Endothelial cell of umbilical vein (primary cell): Measurements from ENCODE around the gene STPG4. TPM values are rescaled to one million over a fixed set of nuclear protein-coding genes. Genes with fewer than 3 reads are reported as not detected.

Experiments used
- BruUV-seq: library from RNA; stranded (reverse); fragments of 400-500 nt; replicated peaks from 2 replicates; lab custom pipeline; 2021; lab: Mats Ljungman, UMichigan
- CTCF ChIA-PET: fragments of 300-600, 350-600 bp; sonication (Branson Sonifier 250); formaldehyde crosslinking; loops from one replicate; lab custom pipeline; 2021; ENCODE audit warnings: antibody characterized with exemption, inconsistent platforms; lab: Charles Lee
- POLR2A ChIA-PET: fragments of 300-600, 350-600 bp; sonication (Branson Sonifier 250); formaldehyde crosslinking; loops from one replicate; lab custom pipeline; 2021; ENCODE audit warnings: antibody characterized with exemption, inconsistent platforms; lab: Charles Lee
- DNase-seq: peaks from one replicate; pipeline ENCODE4 v3.0.0-alpha.2; 2011; ENCODE audit warnings: low read depth, low spot score
- FAIRE-seq: peaks from 2 replicates; lab custom pipeline; 2011; peaks lifted over from hg19 to GRCh38; lab: Jason Lieb, UNC
- H2AFZ ChIP-seq: 2 replicates; pipeline ENCODE4 v1.6.0; 2012; ENCODE audit warnings: low read depth, low read length, control low read depth, inconsistent platforms
- H3K27ac ChIP-seq: 2 replicates; pipeline ENCODE4 v1.5.1; 2011; ENCODE audit warnings: low read depth, mild to moderate bottlenecking, control low read depth, low read length, moderate library complexity; ENCODE audit not compliant: insufficient read depth
- H3K27me3 ChIP-seq, 2 experiments: 2 replicates each; pipeline versions ENCODE4 v1.6.0 to v1.6.1; 2011; ENCODE audit warnings: low read length in 2 of 2, mixed read lengths in 1 of 2; ENCODE audit not compliant: control insufficient read depth in 2 of 2, insufficient read depth in 2 of 2
- H3K36me3 ChIP-seq, 2 experiments: 2 replicates in 1 of 2; 3 replicates in 1 of 2; pipeline ENCODE4 v1.5.1; 2011; ENCODE audit warnings: low read length in 2 of 2, mild to moderate bottlenecking in 1 of 2, moderate library complexity in 1 of 2; ENCODE audit not compliant: control insufficient read depth in 2 of 2, insufficient read depth in 2 of 2; ENCODE audit errors: extremely low read depth in 1 of 2
- H3K4me1 ChIP-seq: 3 replicates; pipeline ENCODE4 v1.5.1; 2011; ENCODE audit warnings: mild to moderate bottlenecking, low read length; ENCODE audit not compliant: control insufficient read depth, insufficient read depth; ENCODE audit errors: extremely low read depth
- H3K4me2 ChIP-seq: 2 replicates; pipeline ENCODE4 v1.6.1; 2011; ENCODE audit warnings: low read length, control low read depth, mixed read lengths; ENCODE audit not compliant: insufficient read depth
- H3K4me3 ChIP-seq, 3 experiments: fragments of 200-600 bp in 1 of 3; sonication (generic), shearing (Covaris generic) in 1 of 3; replicated peaks in 1 of 3; 2 replicates each; pipeline ENCODE4 v1.5.1; 2011 to 2016; ENCODE audit warnings: control low read depth in 3 of 3, low read length in 3 of 3, mild to moderate bottlenecking in 2 of 3, inconsistent platforms in 1 of 3, low read depth in 1 of 3, moderate library complexity in 1 of 3; ENCODE audit not compliant: insufficient read depth in 1 of 3
- H3K79me2 ChIP-seq: 2 replicates; pipeline ENCODE4 v1.6.0; 2012; ENCODE audit warnings: low read length, inconsistent platforms; ENCODE audit not compliant: control insufficient read depth, insufficient read depth
- H3K9ac ChIP-seq: replicated peaks from 2 replicates; pipeline ENCODE3; 2011; ENCODE audit warnings: low read length, control low read depth; ENCODE audit not compliant: insufficient read depth; ENCODE audit errors: extremely low read depth
- H3K9me1 ChIP-seq: replicated peaks from 3 replicates; pipeline ENCODE4 v1.6.0; 2011; ENCODE audit warnings: mild to moderate bottlenecking, low read length; ENCODE audit not compliant: control insufficient read depth, insufficient read depth; ENCODE audit errors: extremely low read depth
- H3K9me3 ChIP-seq: replicated peaks from 2 replicates; pipeline ENCODE4 v1.5.1; 2012; ENCODE audit warnings: low read length, inconsistent platforms; ENCODE audit not compliant: control insufficient read depth, insufficient read depth
- H4K20me1 ChIP-seq: replicated peaks from 2 replicates; pipeline ENCODE3; 2011; ENCODE audit warnings: mild to moderate bottlenecking, low read length; ENCODE audit not compliant: control insufficient read depth, insufficient read depth; ENCODE audit errors: extremely low read depth
- EZH2 ChIP-seq: IDR thresholded peaks from 2 replicates; pipeline ENCODE4 v1.6.1; 2012; ENCODE audit warnings: borderline replicate concordance, low read depth, mild to moderate bottlenecking, moderate library complexity, low read length, inconsistent platforms; ENCODE audit not compliant: severe bottlenecking
- FOS ChIP-seq: IDR thresholded peaks from 2 replicates; pipeline ENCODE4 v1.6.1; 2011; ENCODE audit warnings: mild to moderate bottlenecking, low read length, moderate library complexity, borderline replicate concordance; ENCODE audit not compliant: insufficient read depth
- GATA2 ChIP-seq: IDR thresholded peaks from 2 replicates; pipeline ENCODE4 v1.7.0; 2011; ENCODE audit warnings: low read depth, mild to moderate bottlenecking, moderate library complexity, mixed read lengths, low read length; ENCODE audit not compliant: insufficient read length, insufficient read depth
- JUN ChIP-seq: IDR thresholded peaks from 2 replicates; pipeline ENCODE4 v1.6.1; 2011; ENCODE audit warnings: borderline replicate concordance, low read depth; ENCODE audit not compliant: insufficient read length, insufficient read depth
- MYC ChIP-seq: IDR thresholded peaks from one replicate; pipeline ENCODE4 v1.6.1; 2011; ENCODE audit warnings: mild to moderate bottlenecking, low read depth, low read length
- POLR2A ChIP-seq: IDR thresholded peaks from 2 replicates; pipeline ENCODE4 v1.6.1; 2012; ENCODE audit warnings: low read depth, mild to moderate bottlenecking, control low read depth, low read length
- POLR2AphosphoS5 ChIP-seq: IDR thresholded peaks from 2 replicates; pipeline ENCODE4 v1.6.1; 2012; ENCODE audit warnings: low read depth, mild to moderate bottlenecking, control low read depth, low read length, moderate library complexity; ENCODE audit not compliant: insufficient read depth
- dilution Hi-C: fragments of 300-500 bp; cut with MboI; formaldehyde crosslinking; loops from one replicate; pipeline ENCODE4 v1.15.0; 2019; ENCODE audit warnings: low sequenced_read_pairs; ENCODE audit not compliant: extremely low pct_ligation_motif_present
- intact Hi-C: fragments of 100-400 bp; cut with micrococcal nuclease; formaldehyde crosslinking; loops from one replicate; pipeline ENCODE4 v1.10.0; 2022
- polyA plus RNA-seq, 4 experiments: library from polyadenylated mRNA; depleted of rRNA in 3 of 4; stranded (reverse) in 3 of 4; unstranded in 1 of 4; fragments of >200 nt; gene quantifications; 2 replicates each; pipeline versions ENCODE4 v1.2.1 to v1.2.3, GENCODE V29; 2011 to 2012; ENCODE audit warnings: missing spikeins in 1 of 4
- total RNA-seq: library from RNA; stranded (reverse); gene quantifications from 2 replicates; pipeline ENCODE4 v1.2.3, GENCODE V29; 2021
- TF ChIP-seq, protein P1 (sequence below), 2 donors: IDR thresholded peaks; 1 replicate in 1 of 2; 2 replicates in 1 of 2; pipeline ENCODE4 v1.5.1; 2011; ENCODE audit warnings: low read length in 2 of 2, mild to moderate bottlenecking in 2 of 2, moderate library complexity in 2 of 2, control low read depth in 1 of 2, inconsistent platforms in 1 of 2, low read depth in 1 of 2; ENCODE audit not compliant: insufficient read depth in 1 of 2; ENCODE audit errors: extremely low read depth in 1 of 2
- TF ChIP-seq, protein P2 (sequence below): IDR thresholded peaks from 2 replicates; pipeline ENCODE4 v1.6.1; 2011; ENCODE audit not compliant: insufficient read depth, insufficient read length

The STPG4 gene
- total and polyA plus RNA-seq, 2 donors (not counting 3 experiments of a cell fraction or from before 2014, with no cell fraction given) = 0.53 TPM; not detected in 1

DNA sequence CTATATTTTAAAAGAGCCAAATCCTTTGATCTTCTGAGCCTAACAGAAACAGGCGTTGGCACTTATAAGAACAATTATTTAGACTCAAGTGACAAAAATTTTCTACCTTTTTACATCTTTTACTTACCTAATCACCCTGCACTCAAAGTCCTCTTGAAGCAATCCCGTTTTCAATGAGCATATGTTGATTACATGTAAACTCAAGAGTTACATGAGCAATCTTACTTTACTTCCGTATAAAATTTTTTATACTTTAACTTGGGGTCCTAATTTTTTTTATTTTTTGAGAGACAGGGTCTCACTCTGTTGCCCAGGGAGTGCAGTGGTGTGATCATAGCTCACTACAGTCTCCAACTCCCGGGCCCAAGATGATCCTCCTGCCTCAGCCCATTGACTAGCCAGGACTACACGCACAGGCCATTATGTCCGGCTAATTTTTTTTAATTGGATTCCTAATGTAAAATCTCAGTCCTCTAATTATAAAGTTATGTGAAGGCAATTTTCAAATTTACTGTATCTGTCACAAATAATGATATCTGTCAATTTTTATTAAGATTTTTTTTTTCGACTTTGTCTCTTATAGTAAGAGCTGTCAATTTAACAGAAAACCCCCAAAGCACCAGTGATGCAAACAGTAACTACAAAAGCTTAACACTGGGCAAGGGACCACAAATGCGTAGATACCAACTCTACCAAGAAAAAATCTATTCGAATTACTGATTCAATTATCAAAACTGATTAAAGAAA is 19.1 kb upstream of the STPG4 start:
- Histone ChIP-seq H3K4me3 (peak overlapping the region; percentile 68 to 91 (median 90)), H4K20me1 (peaks cover 9% of the 10 kb centered on the region), H3K27me3 (no peaks in the 10 kb centered on the region), H3K9me3 (no peaks in the 10 kb centered on the region), H3K27ac (peak overlapping the region; percentile 100), H3K36me3 (peaks cover 0 to 11% of the 10 kb centered on the region in 2 experiments), H3K79me2 (peaks cover 71% of the 10 kb centered on the region), H2AFZ (no peak overlapping the region), H3K4me1 (peaks cover 41% of the 10 kb centered on the region), H3K9me1 (no peaks in the 10 kb centered on the region), H3K9ac (peak overlapping the region; percentile 100), H3K4me2 (peak overlapping the region; percentile 97)
- dilution Hi-C loops (no loop called here), intact Hi-C loops (loop anchor here (5.0 kb wide), 1 partner anchor 87 kb away; no protein-coding TSS in a partner anchor)
- ChIA-PET POLR2A (interaction anchor here (0.7 to 1.4 kb wide), 2 partner anchors 10 to 99 kb away, joined by 3 to 4 read pairs; no protein-coding TSS in a partner anchor), CTCF (interaction anchor here (0.8 to 3.8 kb wide), 5 partner anchors 9 to 185 kb away, joined by 3 to 24 read pairs (median 3); partner anchors contain the start of gene STPG4)
- TF ChIP-seq EZH2 = no peak
- TF ChIP-seq POLR2AphosphoS5 = no peak
- TF ChIP-seq, protein P1, sequence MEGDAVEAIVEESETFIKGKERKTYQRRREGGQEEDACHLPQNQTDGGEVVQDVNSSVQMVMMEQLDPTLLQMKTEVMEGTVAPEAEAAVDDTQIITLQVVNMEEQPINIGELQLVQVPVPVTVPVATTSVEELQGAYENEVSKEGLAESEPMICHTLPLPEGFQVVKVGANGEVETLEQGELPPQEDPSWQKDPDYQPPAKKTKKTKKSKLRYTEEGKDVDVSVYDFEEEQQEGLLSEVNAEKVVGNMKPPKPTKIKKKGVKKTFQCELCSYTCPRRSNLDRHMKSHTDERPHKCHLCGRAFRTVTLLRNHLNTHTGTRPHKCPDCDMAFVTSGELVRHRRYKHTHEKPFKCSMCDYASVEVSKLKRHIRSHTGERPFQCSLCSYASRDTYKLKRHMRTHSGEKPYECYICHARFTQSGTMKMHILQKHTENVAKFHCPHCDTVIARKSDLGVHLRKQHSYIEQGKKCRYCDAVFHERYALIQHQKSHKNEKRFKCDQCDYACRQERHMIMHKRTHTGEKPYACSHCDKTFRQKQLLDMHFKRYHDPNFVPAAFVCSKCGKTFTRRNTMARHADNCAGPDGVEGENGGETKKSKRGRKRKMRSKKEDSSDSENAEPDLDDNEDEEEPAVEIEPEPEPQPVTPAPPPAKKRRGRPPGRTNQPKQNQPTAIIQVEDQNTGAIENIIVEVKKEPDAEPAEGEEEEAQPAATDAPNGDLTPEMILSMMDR (IDR thresholded peaks at IDR 0.05; ENCODE audit: extremely low read depth in 1 of 2, insufficient read depth in 1 of 2, low read depth in 1 of 2, low read length in 2 of 2) = no peak
- TF ChIP-seq FOS = no peak
- TF ChIP-seq, protein P2, sequence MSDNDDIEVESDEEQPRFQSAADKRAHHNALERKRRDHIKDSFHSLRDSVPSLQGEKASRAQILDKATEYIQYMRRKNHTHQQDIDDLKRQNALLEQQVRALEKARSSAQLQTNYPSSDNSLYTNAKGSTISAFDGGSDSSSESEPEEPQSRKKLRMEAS = no peak
- no peak for TF ChIP-seq POLR2A
- no peak for TF ChIP-seq GATA2
- TF ChIP-seq JUN = no peak
- TF ChIP-seq MYC = no peak
- DNase-seq (peak; percentile 25), FAIRE-seq (no peak)
- BruUV-seq = no TSS peak
